ENCODE results near the gene RASSF7.

Gene RASSF7

DNA sequence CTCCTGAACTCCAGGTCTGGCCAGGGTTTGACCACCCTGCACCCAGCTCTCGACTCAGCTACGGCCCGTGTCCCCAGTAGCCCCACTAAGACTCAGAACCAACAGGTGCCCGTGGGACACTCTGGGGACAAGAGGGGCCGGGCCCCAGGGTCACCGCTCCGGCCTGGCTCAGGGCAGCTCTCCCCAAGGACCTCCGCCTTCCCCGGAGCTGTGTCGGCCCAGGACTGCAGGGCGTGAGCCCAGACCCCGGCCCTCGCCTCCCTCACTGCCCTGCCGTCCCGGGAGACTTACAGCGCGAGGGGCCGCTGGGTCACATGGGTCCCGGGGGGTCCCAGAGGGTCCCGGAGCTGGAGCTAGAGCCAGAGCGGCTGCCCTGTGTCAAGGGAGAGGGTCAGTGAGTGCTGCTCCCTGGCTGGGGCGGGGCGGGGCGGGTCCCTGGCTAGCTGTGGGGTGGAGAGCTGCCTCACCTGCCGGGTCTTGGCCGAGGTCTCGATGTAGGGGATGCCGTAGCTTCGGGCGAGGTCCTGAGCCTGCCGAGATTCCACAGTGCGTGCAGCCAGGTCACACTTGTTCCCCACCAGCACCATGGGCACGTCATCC is 27.7 kb upstream of the RASSF7 start:
- no peak for DNase-seq

DNA sequence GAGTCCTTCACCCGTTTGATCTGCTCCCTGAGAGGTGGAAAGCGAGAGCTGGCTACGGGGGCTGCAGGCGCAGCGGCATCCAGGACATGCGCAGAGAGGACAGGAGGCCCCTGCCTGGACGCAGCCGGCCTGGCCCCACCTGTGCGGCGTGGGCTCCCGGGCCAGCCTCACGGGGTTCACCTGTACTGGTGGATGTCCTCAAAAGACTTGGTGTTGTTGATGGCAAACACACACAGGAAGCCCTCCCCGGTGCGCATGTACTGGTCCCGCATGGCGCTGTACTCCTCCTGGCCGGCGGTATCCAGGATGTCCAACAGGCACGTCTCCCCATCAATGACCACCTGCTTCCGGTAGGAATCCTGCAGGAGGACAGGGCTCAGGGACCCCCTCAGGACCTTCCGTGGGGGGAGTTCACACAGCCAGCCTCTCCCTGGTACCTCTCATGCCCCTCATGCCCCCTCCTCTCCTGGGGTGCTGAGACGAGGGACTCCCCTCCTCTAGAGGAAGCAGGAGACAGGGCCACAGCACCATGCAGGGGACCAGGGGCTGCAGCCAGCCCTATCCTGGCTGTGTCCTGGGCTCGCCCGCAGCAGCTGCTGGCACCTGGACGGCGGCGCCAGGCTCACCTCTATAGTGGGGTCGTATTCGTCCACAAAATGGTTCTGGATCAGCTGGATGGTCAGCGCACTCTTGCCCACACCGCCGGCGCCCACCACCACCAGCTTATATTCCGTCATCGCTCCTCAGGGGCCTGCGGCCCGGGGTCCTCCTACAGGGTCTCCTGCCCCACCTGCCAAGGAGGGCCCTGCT is 27.0 kb upstream of the RASSF7 start:
- no peak for DNase-seq

DNA sequence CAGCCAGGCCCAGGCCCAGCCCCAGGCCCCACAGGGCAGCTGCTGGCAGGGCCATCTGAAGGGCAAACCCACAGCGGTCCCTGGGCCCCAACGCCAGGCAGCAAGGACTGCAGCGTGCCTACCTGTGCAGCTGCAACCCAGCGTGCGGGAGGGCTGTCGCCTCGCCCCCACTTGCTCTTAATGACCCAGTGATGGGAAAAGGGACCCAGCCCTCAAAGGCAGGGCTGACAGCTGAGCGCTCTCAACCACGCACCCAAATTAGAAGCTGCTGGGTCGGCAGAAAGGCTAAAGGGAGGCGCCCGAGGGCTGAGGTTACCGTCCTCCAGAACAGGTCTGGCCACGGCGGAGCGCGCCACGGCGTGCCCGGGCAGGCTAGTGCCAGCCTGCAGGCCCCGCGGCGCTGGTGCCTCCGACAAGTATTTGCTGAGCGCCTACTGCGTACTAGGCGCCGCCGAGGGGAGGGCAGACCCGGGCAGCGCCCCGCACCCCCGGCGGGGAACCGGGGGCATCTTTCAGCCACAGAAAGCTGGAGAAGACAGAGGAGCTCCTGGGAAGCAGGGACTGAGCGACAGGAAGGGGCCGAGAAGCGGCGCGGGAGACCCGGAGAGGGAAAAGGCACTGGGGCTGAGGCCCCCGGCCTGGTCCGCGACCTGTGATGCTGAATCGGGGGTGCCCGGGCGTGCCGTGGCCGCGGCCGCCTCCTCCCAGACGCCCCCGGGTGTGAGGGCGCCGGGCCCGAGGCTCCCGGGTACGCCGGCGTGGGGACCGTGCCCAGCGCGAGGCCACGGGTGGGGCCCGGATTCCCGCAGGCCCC is 26.2 kb upstream of the RASSF7 start:
- no peak for DNase-seq

DNA sequence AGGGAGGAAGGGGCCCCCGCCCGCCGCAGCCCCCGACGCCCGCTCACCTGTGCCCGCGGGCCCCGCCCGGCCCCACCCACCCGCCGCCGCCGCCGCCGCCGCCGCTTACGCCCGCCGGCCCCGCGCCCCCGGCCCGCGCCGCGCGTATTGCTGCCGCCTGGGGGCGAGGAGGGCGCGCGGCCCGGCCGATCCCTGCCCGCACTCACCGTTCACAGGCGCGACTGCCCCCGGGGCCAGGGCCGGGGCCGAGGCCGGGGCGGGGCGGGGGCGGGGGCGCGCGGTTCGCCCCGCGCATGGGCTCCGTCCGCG is 25.6 kb upstream of the RASSF7 start:
- no peak for DNase-seq

DNA sequence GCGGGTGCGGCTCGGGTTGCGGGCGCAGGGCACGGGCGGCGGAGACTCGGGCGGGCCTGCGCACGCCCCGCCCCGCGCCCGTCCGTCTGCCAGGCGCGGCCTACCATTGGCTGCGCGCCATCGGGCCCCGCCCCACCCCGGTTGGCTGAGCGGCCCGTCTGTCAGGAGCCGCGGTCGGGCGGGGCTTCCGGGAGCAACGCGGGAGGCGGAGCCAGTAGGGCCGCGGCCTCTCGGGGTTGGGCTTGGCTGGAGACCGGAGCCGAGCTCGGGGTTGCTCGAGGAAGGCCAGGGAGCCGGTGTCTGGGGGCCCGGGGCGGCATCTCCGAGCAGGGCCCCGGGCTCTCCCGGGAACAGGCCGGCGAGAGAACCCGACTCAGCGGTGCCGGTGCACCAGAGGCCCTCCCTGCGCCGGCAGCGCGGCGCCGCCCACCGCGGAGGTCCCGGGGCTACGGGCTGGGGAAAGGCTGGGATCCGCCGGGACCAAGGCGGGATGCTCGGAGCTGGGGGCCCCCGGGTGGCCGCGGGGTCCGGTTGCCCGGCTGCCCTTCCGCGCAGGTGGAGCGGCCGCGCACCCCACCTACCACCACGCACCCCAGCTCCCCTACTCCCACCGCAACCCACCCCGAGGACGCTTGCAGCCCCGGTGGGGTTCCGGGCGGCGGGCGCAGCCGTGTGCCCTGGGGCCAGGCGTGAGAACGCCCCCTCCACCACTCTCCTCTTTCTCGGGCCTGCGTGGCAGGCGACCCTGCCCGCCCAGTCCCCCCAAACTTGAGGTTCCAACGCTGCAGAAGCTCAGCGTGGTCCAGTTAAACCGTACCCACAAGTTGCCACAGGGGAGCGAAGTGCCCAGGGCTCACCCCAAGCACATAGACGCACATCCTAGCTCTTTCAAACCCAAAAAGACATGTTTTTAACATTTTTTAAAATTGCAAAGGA is 25.0 kb upstream of the RASSF7 start, which contains the start of gene HRAS:
Gene HRAS, minus strand, starts transcription at position 58 of the 936 bp plus-strand sequence.
- DNase-seq, result peak; percentile 95

GRCh38 chr11:536841-537621 is 23.7 kb upstream of the RASSF7 start, which contains the start of gene LRRC56:
Gene LRRC56 (plus strand): TSS chr11:537527. CDS start chr11:540685, 3,158 bp downstream.
- DNase-seq, result peak; percentile 81

DNA sequence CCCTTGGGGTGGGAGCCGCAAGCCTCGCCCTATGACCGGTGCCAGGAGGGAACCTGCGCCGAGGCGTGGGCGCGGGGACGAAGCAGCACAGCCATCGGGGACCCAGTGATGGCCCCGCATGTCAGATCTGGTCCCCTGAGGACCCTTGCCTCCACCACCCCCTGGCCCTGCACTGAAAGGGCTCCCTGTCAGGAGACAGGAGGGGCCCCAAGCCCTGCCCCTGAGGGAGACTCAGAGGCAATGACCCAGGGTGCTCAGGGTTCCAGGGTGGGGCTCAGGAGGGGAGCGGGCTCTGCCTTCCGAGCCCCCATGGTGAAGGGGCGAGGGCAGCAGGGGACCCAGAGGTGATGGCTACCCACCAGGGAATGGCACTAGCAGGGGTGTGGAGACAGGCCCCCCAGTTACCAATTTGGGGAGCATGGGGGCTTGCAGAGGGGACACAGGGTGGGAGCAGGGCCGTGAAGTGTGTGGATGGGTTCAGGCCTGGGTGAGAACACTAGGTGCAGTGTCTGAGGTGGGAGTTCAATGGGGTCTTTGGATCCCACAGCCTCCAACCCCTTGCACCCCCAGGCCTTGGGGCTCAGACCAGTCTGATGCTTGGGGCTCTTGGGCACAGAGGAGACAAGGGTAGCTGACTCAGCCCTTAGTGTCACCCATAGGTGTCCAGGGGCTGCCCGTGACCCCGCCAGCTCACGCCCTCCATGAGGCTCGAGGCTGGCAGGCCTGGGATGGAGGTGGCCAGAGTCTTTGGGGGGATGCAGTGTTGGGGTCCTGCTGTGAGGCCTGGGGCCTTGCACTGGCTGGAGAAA is 22.9 kb upstream of the RASSF7 start:
- no peak for DNase-seq

- DNase-seq, result no peak
Measured at GRCh38 chr11:538431-539051, 22.2 kb upstream of the RASSF7 start.

GRCh38 chr11:539971-540481 is 20.7 kb upstream of the RASSF7 start:
- DNase-seq, result no peak

- DNase-seq, result no peak
Measured at GRCh38 chr11:540583-541432, 20.0 kb upstream of the RASSF7 start.

DNA sequence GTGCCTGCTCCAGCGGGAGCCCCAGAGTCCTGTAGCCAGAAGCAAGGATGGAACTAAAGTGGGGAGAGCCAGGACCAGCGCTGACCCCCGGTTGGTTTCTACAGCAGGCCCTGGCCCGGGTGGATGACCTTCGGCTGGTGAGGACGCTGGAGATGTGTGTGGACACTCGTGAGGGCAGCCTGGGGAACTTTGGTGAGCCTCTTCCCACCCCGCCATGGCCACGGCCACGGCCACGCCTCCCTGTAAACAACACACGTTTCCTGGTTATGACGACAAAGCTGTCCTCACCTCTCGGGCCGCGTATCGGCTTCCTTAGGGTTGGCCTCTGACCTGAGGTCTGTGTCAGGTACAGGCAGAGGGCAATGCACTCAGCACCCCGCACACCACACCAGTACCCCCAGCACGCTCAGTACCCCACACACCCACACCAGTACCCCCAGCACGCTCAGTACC is 19.3 kb upstream of the RASSF7 start:
- DNase-seq, result no peak

DNA sequence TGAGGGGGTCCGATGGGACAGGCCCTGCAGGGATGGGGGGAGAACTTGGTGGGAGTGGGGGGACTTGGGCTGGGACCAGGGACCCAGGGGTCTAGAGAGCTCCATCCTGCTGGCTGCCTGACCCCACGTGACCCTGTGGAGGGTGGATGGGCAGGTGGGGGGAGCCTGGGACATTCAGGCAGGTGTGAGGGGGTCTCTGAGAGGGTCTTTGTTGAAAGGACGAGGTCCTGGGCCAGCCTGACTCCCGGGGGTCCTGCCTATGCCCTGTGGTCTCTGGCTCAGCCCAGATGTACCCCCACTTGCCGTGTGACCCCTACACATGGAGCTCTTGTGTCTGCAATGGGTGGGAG is 16.0 kb upstream of the RASSF7 start:
- no peak for DNase-seq

- no peak for DNase-seq
Measured at GRCh38 chr11:545171-545570, 15.6 kb upstream of the RASSF7 start.

DNA sequence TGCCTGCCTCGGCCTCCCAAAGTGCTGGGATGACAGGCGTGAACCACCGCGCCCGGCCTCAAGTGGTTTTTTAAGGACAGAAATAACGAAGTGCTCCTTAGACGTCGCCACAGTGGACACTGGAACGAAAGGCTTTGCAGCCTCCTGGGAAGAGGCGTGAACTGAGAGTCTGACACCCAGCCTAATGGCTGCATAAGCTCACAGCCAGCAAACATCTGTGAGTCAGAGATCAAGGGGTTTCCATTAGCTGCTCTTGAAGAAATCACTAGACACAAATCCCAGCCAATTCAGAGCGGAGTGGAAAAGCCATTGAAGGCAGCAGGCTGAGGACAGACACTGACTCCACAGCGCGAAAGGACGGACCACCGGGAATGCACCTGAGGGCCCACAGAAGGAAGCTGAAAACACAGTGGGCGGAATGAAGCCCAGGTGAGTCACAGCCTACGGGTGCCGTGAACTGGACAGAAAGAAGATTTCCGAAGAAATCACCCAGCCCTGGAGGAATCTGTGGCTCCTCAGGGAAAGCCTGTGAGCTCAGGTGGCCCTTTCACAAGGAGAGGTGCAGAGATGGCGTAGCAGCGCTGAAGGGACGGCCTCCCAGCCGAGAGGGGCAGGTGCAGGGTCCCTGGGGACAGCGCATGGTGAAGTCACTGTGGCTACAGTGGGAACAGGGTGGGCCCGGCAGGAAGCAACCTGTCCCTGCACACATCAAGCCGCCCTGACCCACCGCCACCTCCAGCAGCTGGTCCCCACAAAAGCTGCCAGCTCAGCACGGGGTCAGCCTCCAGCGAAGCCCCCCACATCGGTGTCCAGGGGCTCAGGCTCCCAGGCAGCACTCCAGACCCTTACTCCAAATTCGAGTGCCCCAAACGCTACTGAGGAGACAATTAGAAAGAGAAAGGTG is 11.8 kb upstream of the RASSF7 start:
- DNase-seq, result no peak

DNA sequence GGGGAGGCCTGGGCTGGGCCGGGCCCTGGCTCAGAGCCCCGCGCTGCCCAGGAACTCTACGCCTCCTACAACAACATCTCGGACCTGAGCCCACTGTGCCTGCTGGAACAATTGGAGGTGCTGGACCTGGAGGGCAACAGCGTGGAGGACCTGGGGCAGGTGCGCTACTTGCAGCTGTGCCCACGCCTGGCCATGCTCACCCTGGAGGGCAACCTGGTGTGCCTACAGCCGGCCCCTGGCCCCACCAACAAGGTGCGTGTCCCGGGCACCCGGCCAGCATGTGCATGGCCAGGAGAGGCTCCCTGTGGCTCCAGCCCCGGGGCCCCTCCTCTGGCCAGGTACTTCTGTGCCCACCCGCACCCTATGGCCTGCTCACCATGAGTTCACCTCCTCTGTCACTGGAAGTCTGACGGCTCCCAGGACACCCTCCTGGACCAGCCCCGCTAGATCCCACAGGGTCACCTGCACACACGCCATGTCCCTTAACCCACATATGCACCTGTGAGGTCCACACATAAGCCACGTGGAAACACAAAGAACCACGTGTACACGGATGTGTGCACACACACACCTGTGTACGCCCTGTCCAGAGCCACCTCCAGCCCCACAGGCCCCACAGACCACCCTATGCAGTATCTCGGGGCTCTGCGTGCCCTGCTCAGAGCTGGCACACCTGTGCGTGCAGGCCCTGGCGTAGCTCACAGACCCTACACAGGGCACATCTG is 10.6 kb upstream of the RASSF7 start:
- no peak for DNase-seq

DNA sequence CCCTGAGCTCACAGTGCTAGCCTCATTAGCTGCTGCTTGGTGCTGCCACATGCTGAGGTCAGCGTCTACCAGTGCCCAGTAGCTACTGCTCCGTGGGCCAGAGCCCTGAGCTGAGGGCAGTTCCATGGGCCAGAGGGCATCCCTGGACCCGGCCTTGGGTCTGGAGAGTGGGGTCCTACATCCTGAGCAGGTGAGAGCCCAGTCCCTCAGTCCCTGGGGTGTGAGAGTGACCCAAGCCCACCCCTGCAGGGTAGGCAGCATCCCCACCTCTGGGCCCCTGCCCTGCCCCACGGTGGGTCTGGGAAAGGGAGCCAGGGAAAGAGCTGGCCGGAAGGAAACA is 10.1 kb upstream of the RASSF7 start:
- DNase-seq, result no peak

DNA sequence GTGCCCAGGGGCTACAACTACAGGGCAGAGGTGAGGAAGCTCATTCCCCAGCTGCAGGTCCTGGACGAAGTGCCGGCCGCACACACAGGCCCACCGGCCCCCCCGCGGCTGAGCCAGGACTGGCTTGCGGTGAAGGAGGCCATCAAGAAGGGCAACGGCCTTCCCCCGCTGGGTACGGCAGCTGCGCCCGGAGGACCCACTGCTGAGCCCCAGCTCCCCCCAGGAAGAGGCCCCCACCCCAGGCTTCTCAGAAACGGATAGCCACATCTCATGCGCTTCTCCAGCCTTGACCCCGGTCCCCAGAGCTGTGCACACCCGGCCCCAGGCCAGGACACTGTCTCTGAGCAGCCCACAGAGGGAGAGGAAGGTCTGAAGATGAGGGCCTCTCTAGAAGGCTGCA is 9.6 kb upstream of the RASSF7 start:
- DNase-seq, result no peak

Data from fibroblast of skin of scalp (primary cell).